Epithelial cell of prostate (primary cell): ENCODE results near the gene PLA2R1.

Source experiments
- DNase-seq: peaks from one replicate; pipeline ENCODE4 v3.0.0-alpha.2; 2011; ENCODE audit warnings: low read depth, low spot score
- H3K27ac ChIP-seq: fragments of 450-650 bp; 2 replicates; pipeline ENCODE4 v1.5.1; 2017; ENCODE audit warnings: mild to moderate bottlenecking

PLA2R1 gene

DNA sequence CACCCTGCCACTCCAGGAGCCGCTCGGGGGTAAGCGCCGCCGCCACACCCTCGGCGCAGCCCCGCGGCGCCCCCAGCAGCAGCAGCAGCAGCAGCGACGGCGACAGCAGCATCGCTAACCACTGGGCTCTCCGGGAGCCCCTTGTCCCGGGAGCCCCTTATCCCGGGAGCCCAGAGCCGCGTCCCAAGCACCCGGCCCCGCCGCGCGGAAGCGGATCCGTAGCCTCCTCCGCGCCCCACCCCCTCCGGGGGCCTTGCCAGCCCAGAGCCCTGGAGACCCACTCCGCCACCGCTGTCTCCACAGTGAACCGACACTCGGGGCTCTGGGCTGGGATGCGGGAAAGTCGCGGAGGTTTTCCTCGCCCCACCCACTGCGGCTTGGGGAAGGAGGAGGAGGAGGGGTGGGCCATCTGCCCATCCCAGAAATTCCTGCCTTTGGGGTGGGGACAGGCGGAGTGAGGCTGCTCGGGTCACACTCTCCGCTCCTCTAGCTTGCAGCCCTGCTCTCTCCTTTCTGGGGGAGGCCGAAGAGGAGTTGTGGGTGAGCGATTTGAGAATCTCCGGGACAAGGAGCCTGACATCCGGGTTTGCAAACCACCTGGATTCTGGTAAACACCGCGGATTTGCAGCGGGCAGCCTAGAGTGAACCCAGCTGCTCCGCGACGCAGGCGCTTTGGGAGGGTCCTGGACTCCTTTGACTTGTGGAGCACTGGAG lies at the start of gene PLA2R1:
Gene PLA2R1, minus strand, starts transcription at position 324 of the 714 bp plus-strand sequence. Its CDS starts 212 bp downstream, at position 112.
- DNase-seq = no peak
- H3K27ac ChIP-seq = no peak within 1 kb of the TSS

DNA sequence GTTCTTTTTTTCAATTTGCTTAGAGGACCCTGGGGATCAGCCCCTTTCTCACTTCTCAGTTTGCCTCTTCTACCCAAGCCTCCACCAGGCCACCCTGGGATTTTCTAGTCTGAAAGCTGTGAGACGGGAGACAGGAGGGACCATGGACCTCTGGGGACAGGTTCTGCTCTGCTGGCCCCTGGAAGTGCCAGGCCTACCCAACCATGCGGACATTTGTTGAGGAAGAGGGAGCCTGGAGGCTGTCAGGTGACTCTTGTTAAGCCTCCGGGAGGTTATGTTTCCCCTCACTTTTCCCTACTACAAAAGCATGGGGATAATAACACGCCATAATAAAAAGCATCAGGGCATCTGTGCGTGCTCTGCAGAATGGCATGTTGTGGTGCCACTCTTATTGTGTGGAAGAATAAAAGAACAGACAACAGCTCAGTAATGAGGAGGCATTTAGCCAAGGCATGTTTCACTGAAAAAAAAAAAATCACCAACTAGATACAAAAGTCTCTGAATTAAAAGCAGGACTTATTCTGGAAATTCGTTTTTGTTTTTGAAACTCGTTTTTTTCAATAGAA lies 48.3 kb upstream of the PLA2R1 start:
- H3K27ac ChIP-seq = peak overlapping the region; percentile 24
- DNase-seq = no peak

DNA sequence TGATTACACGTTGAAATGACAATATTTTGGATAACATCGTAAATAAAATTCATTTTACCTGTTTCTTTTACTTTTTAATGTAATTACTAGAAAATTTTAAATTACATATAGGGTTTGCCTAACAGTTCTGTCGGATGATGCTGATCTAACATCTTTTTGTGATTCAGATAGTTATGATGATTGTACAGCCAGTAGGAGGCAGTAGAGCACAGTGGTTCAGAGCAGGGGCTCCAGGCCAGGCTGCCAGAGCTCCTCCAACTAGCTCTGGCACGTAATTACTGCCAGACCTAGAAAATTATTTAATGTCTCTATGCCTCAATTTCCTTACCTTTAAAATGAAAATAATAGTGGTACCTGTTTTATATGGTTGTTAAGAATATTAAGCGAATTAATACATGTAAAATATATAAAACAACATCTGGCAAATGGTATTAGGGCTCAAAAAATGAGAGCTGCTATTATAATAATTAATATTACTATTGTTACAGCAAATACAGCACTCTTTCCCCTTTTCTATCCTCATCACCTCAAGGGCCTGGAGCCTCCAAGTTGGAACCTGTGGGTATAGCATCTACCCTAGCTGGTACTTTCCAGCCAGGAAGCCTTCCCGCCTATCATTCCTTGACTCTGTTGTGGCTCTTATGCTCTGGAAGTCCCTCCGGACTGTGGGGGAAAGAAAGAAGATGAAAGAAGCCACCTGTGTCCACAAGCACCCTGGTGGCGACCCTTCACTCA lies 47.7 kb upstream of the PLA2R1 start:
- DNase-seq = no peak
- peak overlapping the region; percentile 24 for H3K27ac ChIP-seq

DNA sequence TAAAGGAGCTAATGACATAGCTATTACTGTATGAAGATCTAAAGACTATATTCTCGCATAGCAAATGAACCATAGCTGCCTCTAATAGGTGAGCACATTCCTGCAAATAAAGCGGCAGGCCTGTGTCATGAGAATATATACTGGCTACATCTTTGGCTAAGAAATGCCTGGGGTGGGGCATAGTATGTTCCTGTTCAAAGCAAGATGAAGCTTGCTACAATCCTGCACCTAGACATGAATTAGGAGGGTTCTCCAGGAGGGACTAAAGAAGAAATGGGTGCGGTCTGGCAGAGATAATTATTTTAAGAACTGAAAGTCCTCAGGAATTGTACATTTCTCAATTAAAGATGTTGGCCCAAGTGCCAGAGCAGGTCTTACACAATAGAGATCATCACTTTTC lies 46.8 kb upstream of the PLA2R1 start:
- no peak overlapping the region for H3K27ac ChIP-seq
- DNase-seq = no peak

DNA sequence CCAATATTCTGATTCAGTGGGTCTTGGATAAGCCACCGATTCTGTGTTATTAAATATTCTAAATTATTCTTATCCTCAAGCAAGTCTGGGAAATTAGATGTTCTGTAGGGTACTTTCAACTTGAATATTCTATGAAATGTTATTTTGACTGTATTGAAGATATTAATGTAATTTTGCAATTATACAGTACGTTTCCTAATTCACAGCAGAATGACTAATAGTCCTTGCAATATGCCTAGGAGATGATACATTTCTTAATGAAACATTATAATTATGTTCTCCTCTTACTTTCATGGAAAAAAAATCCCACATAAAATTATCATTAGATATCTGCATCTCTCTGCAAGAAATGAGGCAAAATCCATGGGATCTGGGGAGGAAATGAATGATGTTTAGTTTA lies 46.2 kb upstream of the PLA2R1 start:
- no peak for DNase-seq
- H3K27ac ChIP-seq = no peak overlapping the region

DNA sequence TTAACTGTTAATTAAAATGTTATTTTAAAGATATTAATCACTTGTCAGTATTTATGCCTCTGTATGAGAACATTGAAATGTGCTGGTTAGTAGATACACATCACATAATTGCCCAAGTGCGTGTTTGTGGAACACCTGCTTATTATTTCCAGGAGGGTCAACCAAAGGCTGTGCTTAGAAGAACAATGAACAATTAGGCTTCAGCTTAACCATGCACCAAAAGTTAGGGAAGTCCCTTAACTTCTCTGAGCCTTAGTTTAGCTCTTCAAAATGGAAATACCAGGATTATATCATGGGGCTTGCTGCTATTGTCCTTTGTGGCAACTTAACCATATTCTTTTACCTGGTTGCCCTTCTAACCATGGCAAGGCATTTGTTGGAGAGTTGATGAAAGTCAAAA lies 43.0 kb upstream of the PLA2R1 start:
- no peak overlapping the region for H3K27ac ChIP-seq
- DNase-seq = no peak

DNA sequence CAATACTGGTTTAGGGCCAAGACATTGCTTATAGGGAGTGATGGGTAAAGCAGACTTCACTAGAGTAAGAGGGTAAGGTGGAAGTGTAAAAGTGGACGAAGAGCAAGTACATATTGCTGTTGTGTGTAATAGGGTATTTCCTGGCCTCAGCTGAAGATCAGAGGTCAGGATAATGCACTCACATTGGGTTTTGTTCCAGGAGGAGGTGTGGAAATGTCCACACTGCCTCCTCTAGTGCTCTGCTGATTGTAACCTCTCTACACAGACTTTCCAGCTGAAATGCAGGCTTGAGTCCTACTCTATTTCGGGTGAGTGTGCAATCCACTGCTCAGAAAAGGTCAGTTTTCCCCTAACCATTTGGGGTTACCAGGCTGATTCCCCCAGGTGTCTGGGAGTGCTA lies 41.7 kb upstream of the PLA2R1 start:
- no peak for DNase-seq
- no peak overlapping the region for H3K27ac ChIP-seq

DNA sequence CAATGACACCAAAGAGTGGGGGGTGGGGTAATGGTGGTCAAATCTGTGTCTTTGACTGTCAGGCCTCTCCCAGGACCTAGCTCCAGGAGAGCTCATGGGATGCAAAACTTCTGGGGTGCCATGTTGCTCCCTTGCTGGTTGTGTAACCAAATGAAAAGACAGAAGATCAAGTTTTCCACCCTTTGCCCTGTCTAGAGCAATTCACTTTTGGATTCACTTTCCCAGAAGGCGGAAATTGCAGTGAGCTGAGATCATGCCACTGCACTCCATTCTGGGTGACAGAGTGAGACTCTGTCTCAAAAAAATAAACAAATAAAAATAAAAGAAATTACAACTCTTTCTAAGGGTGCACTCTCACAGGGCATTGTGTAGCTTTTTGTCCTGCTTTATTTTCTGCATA lies 34.9 kb upstream of the PLA2R1 start:
- no peak for DNase-seq
- H3K27ac ChIP-seq = peak overlapping the region; percentile 39

DNA sequence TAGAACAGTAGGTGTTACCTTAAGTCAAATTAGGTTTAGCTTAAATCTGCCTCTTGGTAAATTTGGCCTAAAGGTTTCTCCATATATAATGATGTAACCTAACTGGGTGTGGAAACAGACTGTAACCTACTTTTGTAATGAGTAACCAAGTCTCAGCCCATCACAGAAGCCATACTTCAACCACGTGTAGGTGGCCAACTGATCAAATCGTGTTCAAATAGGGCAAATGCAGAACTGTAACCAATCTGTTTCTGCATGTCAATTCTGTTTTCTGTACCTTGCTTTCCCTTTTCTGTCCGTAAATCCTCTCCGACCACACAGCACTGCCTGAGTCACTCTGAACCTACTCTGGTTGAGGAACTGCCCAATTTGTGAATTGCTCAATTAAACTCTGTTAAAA lies 34.0 kb upstream of the PLA2R1 start:
- DNase-seq = peak; percentile 20
- peak overlapping the region; percentile 39 for H3K27ac ChIP-seq

DNA sequence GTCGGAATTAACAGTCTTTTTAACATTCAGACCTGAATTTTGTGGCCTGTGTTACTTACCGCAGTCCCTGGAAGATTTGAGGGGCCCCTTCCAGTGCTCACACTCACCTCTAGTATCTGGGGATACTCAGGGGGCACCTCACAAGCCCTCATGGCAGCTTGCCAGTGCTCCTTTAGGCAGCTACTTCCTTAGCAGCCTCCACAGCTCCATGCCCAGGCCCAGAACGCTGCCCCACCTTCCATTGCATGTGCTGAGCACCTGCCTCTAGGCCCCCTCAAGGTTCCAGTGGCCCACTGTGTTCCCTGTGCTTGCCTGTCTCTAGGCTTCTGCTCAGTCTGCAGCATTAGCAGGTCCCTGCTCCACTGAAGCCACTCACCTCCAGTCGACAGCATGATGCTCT lies 30.0 kb upstream of the PLA2R1 start:
- DNase-seq = no peak
- H3K27ac ChIP-seq = peak overlapping the region; percentile 91

DNA sequence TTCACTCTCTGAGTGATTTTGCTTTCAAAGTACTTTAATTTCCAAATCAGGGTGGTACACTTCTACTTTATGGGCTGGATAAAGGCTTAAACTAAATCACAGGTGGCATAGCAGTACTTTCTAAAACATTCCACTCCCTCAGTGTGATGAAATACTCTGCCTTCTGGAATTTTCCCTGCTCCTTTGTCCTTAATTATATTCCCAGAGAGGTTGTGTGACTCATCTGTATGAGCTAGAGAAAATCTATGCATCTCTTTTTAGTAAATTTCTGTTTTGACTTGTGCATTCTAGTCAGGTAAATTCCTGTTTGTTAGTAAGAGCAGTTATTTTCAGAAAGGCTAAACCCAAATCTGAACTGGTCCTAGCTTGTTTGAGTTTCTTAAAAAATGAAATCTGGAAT lies 29.0 kb upstream of the PLA2R1 start:
- H3K27ac ChIP-seq = peak overlapping the region; percentile 91
- DNase-seq = peak; percentile 57

DNA sequence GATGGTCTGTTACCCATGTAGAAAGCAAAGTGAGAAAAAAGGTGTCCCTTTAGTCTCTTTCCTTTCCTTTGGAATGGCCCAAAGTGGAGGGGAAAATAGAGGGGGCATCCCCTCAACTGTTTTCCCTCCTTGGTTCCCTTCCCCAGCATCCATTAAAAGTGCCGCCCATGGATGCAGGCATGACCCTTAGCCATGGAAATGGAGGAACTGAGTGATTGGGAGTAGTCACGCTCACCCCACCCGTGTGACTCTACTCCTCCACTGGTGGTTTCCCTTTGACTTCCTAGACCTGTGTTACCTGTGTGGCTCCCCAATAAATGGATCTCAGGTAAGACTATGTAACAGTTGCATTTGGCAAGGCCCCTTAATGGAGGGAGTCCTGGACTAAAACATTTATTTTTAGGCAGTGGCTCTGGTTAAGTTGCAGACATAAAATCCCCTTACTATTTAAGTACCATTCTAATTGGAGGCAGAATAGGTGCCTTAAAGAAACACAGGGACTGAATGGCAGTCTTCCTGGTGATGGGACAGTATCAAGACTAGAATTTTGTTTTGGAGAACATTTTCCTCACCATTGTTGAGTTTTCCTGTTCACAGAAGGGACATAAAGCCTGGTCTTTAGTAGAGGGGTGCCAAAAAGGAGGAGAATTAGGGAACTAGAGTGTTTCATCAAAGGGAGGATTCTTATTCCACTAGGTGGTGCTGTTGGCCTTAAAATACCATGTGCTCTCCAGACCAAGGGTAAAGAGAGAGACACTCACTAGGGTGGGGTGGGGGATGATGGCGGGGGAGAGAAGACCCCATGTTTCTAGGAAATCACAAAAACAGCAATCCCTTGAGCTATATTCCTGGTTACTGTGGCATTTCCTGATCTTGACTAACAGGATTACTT lies 25.7 kb upstream of the PLA2R1 start:
- no peak overlapping the region for H3K27ac ChIP-seq
- no peak for DNase-seq

DNA sequence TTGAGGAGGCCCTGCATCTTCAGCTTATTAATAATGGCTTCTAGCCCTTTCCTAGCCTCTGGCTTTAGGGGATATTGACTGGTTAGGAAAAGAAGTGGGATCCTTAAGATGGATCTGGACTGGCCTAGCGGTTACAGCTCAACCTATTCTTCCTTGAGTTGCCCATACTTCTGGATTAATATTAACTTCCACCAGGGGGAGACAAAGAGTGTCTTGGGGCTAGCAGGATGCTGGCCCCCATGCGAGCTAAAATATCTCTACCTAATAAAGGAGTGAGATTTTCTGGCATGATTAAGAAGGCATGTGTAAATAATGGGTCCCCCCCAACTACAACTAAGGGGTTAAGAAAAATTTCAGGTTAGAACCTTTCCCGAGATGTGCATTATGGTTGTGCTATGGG lies 23.2 kb upstream of the PLA2R1 start:
- DNase-seq = no peak
- no peak overlapping the region for H3K27ac ChIP-seq

DNA sequence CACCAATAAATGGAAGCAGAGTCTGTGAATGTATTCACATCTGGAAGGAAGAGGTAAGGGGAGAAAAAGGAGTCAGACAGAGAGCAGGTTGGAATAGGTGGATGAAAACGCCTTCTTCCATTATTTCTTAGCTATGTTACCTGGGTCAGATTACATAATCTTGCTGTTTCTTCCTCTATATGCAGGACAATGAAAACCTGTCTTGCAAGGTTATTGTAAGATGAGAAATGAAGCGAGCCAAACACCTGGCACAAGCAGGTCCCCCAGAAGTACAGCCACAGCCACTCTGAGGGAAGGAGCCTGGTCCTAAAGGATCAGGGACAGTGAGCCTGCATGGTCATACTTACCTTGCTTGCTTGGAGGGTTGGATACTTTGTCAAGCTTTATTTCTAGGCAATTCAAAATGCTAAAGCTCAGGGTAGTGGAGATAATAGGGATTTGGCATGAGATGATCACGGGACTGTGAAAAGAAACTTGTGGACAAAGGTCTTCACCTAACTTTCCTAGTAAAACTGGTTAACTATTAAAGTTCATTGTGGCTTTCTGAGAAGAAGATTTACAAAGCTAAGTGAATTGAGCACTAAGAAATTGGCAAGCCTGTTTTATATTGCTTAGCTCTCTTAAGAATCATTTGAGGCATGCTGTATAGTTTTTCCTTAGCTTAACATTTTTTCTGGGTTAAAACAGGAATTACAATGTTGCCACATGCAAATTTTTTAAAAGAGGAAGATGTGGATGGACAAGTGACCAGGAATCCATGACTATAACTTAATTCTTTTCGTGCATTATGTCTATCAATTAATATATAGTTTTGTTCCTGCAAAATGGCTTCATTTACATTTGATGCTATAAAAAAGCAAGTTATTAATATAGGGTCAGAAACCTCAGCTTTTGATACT lies 15.7 kb upstream of the PLA2R1 start:
- DNase-seq = no peak
- no peak overlapping the region for H3K27ac ChIP-seq

DNA sequence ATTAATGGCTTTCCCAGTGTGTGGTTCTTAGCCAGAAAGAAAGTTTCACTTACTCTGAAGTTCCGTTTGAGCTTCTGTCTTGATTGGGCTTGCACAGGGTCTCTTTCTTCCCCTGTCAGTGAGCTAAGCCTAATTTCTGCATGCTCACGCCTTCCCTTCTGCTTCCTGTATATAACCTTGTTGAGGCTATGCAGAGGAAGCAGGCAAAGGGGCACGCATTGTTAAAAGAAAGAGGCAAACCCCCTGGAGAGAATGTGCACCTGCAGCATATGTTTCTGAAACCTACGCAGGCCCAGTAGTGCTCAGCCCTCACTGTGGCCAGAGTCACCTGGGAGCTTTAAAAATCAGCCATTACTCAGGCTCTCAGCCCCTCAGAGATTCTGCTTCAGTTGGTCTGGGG lies 14.5 kb upstream of the PLA2R1 start:
- no peak for DNase-seq

DNA sequence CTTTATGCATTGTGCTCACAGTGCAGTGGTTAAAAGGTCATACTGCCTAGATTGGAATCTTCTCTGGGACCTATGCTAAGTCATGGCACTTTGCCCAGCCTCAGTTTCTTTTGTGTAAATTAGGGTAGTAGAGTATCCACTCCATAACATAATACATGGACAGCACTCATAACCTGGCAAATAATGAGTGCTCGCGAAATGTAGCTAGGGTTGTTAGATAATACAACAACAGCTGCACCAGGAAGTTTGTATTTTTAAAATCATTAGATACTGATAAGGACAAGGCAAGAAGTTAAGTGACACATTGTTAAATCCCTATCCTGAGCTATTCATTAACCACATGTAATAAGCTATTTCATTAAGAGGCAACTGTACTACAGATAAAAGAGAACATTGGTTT lies 13.8 kb upstream of the PLA2R1 start:
- H3K27ac ChIP-seq = no peak overlapping the region
- no peak for DNase-seq

More for the DNA sequence above, 14.5 kb upstream of the PLA2R1 start:
- H3K27ac ChIP-seq = no peak overlapping the region

DNA sequence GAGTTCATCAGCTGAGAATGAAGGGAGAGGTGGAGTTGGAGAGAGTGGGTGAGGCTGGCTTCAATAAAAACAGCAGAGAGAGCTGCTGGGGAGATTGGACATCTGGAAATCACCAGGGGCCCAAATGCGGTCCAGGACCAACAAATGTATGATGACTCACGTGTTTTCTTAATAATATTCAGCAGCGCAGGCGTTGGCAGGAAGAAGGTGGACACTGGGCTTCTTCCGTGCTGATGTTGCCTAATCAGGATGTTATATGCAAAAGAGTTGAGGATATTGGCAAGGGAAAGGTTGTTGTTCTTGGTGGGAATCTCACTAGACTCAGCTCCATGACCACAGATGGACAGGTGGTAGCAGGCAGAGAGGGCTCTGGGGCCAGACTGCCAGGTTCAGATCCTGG lies 12.8 kb upstream of the PLA2R1 start:
- DNase-seq = no peak

DNA sequence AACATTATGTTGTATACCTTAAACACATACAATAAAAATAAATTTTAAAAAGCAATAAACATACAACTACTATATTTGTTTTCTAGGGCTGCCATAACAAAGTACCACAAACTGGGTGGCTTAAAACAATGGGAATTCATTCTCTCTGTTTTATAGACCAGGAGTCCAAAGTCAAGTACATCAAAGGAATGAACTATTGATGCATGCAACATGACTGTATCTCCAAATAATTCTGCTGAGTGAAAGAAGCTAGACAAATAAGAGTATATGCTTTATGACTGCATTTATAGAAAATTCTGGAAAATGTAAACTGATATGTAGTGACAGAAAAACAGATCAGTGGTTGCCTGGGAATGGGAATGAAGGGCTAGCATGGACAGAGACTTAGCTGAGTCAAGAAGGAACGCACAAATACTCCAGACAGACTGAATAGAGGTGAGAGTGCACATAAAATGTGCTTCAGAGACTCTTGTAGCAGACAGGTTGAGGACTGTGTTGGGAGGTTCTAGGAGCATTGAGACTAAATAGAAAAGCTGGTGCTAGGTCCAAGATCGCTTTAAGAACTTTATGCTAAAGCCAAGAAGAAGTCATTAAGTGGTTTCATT lies 11.0 kb upstream of the PLA2R1 start:
- DNase-seq = no peak
- no peak overlapping the region for H3K27ac ChIP-seq

More for the DNA sequence above, 12.8 kb upstream of the PLA2R1 start:
- H3K27ac ChIP-seq = no peak overlapping the region

DNA sequence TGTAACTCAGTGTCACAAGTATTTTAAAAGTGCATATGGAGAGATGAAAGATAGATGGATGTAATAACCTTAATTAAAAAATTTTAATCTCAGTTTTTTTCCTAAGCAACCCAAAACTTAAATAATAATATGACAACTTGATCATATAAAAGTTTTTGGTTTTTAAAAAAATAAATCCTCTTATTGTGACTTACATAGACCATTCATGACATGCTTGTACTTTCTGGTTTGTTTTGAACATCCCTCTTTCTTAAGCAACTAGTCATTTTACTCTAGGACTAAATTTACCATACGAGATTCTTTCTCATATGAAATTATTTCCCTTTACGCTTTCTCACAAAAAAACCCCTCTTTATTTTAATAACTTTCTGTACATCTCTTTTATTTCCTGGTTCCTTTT lies 6.5 kb upstream of the PLA2R1 start:
- DNase-seq = no peak
- no peak overlapping the region for H3K27ac ChIP-seq
